T-helper 22 cell (primary cell): ENCODE measurements around the gene STX8.
"Not testable (repeated sequence)": the region's sequence is repeated elsewhere in the genome, so short reads cannot be mapped to it uniquely, and the experiment has no call there.

Source experiments
- DNase-seq: peaks from one replicate; pipeline ENCODE4 v3.0.0-alpha.2; 2020; ENCODE audit warnings: low read depth

STX8 gene

DNA sequence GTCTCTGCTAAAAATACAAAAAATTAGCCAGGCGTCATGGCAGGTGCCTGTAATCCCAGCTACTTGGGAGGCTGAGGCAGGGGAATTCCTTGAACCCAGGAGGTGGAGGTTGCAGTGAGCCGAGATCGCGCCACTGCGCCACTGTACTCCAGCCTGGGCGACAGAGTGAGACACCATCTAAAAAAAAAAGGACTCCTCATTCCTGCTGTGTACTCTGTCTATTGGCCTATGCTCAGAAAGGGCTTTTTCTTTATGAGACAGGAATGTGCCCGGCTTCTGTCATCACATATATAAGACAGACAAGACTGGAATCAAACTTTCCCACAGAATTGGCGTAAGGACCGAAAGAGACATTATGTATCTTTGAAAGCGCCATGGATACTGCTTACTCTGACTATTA is 236.1 kb downstream of the STX8 start:
- not testable (repeated sequence) for DNase-seq

DNA sequence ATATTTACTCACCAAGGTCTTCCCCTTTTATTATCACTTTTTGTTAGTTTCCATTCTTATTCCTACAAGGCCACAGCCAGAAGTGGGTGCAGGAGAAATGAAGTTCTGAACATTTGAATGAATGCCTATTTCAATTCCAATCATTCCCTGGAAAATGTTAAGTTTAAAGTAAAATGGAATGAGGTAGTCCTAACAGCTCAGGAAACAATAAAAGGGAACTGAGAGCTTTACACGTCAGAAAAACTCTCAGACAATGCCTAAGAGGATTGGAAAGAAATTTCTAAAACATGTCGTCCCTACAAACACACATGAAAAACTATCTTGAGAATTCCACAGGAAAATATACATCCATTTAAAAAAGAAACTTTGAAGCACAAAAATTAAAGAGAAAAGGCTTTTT is 238.8 kb downstream of the STX8 start:
- DNase-seq, result no peak

DNA sequence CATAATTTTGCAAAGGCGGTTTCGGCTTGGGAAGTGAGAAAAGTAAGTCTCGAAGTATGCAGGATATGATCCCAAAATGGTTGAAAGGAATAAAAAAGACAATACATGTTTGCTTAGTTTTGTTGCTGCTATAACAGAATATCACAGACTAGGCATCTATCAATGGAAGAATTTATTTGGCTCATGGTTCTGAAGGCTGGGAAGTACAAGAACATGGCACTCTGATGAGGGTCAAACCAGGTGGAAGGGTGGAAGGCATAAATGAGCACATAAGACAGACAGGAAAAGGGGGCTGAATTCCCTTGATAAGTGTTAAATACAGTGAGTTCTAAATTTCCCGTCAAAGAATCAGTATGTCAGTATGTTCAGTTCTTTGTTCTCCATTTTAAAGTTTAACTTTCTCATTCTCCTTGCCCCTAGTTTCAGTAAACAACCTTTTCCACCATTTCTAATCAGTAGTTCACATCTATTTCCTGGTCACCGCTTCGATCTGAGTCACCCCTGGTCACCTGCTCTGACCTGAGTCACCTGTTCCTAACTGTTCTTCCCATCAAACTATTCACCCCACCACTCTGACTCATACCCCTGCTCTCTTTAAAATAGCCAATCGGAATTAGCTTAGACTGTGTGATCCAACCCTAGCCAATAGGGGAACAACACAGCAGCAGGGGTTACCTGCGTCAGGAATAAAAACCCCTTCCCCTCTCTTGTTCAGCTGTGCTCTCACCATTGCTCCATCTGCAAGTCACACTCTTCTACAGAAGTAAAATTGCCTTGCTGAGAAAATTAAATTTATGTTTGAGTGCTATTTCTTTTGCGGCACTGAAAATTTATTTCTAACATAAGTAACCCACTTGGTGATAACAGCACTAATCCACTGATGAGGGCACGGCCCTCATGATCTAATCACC is 240.8 kb downstream of the STX8 start:
- no peak for DNase-seq

DNA sequence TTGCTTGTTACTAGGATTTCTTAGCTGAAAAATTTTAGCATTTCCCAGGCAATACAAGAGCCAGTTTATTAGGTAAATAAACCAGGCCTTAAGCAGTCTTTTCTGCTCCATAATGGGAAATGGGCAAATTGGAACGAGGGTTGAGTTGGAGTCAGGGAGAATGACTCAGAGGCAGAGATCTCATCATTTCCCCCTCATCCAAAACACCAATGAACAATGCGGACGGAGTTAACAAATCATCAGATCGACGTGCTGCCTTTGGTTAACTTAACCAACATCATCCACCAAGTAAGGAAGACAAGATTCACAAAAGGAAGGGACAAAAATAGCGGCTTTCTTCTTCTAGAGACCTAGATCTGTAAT is 243.5 kb downstream of the STX8 start:
- no peak for DNase-seq

DNA sequence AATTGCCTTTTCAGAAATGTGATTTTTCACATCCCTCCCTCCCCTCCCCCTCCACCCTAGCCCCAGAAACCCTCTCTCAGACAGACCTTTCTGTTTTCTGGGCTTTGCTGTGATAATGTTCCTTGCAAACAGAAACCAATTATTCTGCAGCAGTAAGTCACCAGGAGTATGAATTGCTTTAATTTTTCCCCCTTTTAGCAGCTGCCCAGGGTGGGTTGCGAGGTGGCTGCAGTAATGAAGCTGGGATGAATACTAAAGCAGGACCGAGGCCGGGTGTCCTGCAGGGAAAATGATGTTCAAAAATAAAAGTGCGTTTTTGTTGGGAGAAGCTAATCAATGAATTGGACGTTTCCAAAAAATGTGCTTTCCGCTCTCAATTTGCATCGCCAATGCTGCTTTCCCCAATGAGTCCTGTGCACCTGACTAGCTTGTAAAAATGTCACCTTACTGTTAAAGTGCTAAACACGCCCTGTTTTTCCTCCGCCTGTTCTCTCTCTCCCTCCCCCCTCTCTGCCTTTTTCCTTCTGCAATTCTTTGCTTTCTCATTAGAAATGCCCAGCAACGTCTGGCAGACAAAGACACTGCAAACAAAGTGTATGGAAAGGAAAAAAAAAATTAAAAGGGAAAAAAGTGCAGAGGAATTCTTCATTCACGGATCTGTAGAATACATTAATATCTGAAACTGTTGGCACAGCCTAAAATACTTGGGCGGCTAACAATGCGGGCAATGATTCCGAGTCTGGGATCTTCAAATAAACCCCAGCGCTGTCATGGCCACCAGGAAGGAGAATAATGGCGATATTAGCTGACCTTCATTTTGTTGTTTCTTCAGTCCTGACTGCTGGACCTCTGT is 244.1 kb downstream of the STX8 start:
- no peak for DNase-seq

DNA sequence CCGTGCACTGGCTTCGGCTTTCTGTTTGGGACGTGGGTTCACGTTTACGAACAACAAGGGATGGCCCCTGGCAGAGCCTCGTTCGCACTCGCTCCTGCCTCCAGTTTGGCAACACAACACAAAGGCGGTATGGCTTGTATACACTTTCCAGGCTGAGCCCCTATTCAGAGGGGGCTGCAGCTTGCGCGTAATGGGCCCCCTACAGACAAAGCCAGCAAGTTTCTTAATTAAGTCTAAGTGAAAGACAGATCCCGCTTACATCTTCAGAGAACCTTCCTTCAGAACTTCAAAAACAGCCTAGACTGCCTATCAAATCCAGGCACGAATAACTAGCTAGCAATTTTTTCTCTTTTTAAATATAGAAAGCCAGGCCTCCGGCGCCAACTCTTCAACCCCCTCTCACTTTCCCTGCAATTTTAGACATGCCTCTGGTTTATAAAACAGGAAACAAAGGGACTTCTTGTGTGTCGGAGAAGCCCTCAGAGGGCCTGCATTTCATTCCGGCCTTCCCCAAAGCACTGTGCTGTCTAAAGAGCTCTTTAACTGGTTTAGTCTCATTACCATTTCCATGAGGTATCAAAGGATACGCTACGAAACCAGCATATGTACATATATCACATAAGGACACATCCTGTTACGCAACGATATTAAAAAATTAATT is 244.9 kb downstream of the STX8 start:
- no peak for DNase-seq

DNA sequence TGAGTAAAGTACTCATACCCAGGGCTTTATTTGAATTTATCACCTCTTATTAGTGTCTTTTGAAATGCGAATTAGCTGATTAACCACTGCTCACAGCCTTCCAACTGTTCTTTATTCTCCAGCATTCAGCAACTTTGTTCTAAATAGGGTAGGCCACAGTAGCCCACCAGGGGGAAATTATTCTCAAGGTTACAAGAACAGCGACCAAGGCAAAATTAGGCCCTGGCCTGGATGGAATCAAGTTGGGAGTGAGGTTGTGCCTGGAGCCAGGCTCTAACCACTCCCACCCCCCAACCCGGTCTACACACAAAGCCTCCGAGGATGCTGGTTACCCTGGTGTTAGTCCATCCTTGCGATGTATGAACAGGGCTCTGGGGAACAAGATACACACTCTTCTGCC is 245.5 kb downstream of the STX8 start:
- no peak for DNase-seq

DNA sequence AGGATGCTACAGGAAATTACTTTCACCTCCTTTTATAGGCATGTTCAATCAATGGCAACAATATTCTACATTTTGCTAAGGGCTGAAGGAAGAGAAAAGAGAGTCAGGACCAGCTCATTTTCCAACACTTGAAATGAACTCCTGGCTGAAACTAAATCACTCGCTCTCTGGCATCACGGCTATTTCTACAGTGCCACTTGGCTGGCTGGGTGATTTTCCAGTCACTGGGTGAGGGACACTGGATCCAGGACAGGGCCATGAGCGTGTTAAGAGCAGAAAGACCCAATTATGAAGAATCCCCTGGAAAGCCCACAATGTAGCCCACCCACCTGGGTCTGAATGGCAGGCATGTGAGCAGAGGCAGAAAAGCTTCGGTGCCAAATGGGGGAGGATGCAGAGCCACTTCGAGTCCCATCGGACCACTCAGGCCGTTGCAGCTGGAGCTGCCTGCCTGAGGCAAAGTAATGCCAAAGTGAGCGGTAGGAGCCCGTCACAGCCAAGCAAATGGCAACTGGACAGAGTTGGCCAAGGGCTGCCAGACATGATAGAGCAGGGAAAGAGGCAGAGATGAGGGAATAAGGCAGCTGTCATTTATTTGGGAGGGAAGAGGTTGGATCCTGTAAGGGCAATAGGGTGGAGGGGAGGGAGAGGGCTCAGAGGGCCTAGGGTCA is 246.2 kb downstream of the STX8 start:
- DNase-seq, result no peak

DNA sequence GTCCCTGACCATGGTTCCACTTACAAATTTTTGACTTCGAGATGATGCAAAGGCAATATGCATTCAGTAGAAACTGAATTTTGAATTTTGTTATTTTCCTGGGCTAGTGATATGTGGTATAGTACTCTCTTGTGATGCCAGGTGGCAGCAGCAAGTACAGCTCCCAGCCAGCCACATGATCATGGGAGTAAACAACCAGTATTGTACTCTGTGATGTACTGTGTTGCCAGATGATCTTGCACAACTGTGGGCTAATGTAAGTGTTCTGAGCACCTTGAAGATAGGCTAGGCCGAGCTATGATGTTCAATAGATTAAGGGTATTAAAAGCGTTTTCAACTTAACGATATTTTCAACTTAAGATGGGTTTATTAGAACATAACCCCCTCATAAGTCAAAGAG is 250.8 kb downstream of the STX8 start:
- no peak for DNase-seq

DNA sequence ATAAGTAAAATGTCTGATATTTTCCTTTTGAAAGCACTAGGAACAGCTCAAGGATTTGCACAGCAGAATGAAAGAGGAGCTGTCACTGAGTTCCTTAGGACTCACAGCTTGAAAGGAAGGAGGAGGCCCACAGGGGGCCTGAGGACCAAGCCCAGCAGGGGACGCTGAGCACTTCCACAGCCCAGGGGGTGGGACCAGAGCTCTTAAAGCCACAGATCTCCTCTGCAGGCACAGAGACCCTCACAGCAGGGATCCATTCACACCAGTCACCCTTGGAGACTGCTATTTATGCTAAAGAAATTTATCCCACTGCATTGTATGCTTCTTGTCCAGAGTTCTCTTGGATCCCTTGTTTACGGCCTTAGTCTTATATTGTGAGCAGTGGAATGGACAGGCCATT is 253.3 kb downstream of the STX8 start:
- no peak for DNase-seq

DNA sequence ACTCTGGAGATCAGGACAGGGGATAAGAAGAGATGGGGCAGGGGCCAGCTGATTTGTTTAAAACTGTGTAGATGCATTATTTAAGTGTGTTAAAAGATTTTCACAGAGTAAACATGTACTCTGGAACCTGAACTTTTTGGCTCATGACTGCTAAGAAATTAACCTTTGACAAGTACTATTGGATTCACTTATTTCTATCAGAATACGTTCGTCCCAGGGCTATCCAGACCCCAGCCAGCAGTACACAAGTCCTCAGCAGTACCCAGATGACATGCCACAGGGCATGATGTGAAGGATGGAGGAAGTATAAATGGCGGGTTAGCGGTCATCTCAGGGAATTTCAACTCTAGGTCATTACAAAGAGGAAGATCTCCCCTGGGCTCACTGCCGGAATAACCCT is 253.7 kb downstream of the STX8 start:
- no peak for DNase-seq

DNA sequence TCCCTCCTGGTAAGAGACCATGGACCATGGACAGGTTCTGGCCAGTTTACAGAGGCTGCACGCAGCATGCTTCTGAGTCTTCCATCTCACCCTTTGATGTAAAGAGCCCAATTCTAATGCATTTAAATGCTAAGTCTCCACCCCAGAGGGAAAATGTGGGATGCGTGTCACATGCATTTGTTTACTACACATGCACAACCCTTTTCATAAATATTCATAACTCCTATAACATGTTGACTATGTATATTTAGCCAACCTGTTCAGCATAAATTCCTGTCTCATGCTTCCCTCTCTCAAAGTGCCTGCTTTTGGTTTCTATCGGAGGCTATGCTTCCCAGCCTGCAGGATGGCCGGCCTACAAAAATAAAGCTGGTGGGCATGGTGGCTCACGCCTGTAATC is 260.3 kb downstream of the STX8 start:
- no peak for DNase-seq

DNA sequence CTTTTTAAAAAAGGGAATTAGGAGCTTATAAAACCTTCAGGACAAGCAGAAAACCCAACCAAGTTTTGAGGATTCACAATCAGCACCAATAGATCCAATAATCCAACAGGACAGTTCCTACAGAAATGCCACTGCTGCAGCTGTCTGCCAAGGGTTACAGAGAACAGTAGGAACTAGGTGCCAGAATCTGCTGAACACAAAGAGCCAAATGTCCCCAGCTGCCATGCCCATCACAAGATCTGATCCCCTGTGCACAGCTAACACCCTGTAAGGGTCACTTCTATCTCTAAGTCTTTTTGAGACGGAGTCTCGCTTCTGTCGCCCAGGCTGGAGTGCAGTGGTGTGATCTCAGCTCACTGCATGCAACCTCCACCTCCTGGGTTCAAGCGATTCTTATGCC is 262.3 kb downstream of the STX8 start:
- no peak for DNase-seq

DNA sequence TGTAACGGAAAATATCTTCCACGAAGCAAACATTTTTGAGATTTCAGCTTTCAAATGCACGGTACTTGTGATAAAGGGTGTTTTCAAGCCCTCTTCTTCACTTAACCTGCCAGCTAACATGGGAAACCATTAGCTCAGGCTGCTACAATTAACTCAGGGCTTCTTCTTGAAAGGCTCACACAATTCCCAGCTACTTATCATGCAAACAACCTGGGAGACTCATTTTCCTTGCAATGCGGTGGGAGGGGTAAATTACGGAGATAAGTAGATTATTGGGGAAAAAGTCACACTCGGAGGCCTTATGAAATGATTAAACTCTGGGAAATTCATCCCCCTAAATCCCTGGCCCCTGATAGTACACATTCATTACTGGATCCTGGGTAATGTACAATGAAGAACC is 266.4 kb downstream of the STX8 start:
- DNase-seq, result no peak

DNA sequence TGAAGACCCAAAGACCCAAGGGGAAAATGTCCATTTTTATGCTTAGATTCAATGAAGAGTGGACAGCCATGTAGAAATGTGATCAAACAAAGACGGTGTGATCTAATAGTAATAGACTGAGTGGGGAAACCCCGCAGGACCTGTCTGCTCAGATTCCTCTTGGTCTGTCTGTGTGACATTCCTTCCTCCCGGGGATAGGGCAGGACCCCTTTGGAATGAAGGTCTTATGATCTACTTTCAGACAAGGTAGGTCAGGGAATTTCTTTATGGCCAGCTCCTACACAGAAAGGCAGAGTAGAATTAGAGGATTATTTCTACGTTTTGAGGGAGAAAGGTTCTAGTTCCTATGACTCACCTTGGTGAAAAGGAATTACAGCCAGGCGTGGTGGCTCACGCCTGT is 267.6 kb downstream of the STX8 start:
- DNase-seq, result no peak

DNA sequence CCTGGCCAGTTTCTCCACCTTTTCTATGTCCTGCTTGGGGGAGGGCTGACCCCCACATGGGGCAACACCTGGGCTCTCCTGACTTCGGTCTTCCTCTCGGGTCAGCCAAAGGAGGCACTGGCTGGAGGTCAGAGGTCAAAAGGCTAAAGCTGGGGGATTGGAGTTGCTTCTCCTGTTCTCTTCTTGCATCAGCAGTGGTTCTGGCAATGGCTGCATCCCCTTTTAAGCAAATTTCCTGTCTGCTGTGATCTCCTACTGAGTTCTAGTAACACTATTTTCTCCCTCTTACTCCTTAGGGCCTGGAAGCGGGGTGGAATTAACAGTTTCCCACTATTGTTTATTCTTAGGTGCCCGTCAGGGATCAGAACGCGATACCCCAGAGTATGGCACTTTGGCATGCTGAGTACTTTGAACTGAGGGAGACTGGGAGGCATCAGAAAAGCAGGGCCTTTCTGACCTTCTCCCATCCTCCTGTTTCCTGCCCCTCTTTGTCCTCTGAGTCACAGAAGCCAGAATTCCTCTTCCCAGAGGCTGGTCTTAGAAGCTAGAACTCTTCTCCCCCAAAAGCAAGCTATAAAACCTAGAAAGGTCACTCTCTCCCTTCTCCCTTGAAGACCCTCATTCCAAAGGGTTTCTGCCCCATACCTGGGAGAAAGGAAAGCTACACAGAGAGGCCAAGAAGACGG is 268.2 kb downstream of the STX8 start:
- DNase-seq, result no peak

DNA sequence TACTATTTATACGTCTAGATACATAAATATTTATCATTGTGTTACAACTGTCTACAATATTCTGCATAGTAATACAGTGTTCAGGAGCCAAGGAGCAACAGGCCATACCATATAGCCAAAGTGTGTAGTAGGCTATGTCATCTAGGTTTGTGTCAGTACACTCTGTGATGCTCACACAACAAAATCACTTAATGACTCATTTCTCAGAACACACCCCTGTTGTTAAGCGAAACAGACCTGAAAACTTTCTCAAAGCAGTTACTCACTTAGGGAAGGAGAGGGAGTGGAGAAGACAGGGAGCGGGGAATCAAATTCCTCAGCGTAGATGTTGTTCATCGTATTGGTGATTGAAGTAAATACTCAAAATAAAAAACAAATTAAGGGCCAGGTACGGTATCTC is 269.5 kb downstream of the STX8 start:
- DNase-seq, result no peak

DNA sequence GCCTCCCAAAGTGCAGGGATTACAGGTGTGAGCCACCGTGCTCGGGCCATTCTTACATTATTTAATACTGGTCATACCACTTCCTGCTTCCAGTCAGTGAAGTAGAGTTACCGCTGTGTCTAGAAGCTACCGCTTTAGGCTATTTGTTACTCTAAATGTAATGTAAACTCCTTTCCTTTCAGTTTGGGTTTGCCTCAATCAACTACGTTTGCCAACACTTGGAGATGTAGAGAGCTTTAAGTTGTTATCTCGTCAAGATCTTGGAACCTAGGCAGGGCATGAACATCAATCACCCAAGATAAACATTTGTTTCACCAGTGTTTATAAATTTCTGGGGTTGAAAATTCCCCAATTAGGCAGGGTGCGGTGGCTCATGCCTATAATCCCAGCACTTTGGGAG is 275.9 kb downstream of the STX8 start:
- no peak for DNase-seq

DNA sequence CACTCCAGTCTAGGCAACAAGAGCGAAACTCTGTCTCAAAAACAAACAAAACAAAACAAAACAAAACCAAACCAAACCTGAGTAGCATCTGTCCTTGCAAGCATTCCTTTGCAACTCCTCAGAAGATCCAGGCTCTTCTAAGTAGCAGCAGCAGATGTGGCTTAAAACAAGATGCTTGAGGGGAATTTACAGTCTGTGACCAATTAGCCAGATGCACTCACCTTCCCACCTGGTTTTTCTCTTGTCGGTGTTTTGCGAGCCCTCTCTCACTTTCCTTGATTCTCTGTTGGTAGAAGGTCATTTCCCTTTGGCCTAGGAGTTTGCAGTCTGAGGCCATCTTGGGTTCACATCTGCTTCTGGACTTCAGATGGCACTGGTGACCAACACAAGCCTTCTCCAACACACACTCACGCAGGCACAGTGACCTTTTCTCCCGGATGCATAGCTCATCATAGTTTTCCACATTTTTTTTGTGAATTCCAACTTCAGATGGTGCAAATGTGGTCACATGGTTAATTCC is 276.8 kb downstream of the STX8 start:
- DNase-seq, result no peak

DNA sequence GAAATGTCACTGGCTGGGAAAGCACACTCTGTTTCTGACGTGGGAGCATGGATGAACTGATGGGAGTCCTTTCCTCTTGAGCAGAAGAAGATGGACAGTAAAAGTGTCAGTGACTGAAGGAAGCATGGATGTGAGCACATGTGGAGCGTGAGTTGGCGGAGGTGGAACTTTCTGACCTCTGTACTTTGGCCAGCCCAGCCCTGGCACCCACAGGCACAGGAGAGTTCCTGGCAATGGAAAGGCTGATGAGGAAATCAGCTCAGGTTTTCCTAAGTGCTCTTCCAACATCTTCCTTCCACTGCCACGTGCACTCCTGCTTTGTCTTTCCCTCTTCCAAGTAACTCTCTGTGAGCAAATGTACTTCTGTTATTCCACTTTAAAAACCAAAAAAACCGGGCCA is 277.5 kb downstream of the STX8 start:
- no peak for DNase-seq

DNA sequence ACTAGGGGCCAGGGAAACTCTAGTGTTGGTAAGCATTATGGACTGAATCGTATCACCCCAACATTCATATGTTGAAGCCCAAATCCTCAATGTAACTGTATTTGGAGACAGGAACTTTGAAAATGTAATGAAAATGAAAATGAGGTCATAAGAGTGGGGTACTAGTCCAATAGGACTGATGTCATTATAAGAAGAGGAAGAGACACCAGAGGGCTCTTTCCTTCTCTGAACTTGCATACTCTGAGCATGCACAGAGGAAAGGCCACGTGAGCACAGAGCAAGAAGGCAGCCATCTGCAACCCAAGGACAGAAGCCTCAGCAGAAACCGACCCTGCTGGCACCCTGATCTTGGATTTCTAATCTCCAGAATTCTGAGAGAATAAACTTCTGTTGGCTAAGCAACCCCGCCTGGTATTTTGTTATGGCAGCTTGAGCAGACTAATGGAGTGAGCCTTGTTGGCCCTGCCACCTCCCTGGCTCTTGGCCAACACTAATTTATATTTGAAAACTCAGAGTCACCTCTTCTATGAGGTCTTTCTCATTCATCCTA is 280.9 kb downstream of the STX8 start:
- no peak for DNase-seq
